GM21526 (cell line): Measurements from ENCODE around the gene CEP192.

Experiments used
- ATAC-seq: cut with Tn5 transposase; IDR thresholded peaks from one replicate; pipeline ENCODE4 v1.9.1; 2021; ENCODE audit warnings: moderate library complexity; ENCODE audit not compliant: unreplicated experiment, low FRiP score

The CEP192 gene

GRCh38 chr18:13136904-13137669 lies 145.9 kb downstream of the CEP192 start:
- no peak for ATAC-seq

- no peak for ATAC-seq
These were observed 146.7 kb downstream of the CEP192 start for GRCh38 chr18:13137670-13138419.

GRCh38 chr18:13138420-13139139 lies 147.4 kb downstream of the CEP192 start:
- ATAC-seq: no peak

GRCh38 chr18:13139885-13140450 lies 148.8 kb downstream of the CEP192 start:
- ATAC-seq: no peak

GRCh38 chr18:13141209-13141608 lies 150.0 kb downstream of the CEP192 start:
- ATAC-seq: no peak

GRCh38 chr18:13145636-13146190 lies 154.6 kb downstream of the CEP192 start:
- no peak for ATAC-seq

- ATAC-seq: no peak
These were observed 156.0 kb downstream of the CEP192 start for GRCh38 chr18:13147130-13147529.

- no peak for ATAC-seq
These were observed 160.5 kb downstream of the CEP192 start for GRCh38 chr18:13151656-13152055.

GRCh38 chr18:13158428-13158827 lies 167.3 kb downstream of the CEP192 start:
- ATAC-seq: no peak

- no peak for ATAC-seq
These were observed 168.4 kb downstream of the CEP192 start for GRCh38 chr18:13159579-13159978.

GRCh38 chr18:13161276-13161899 lies 170.2 kb downstream of the CEP192 start:
- no peak for ATAC-seq

GRCh38 chr18:13163167-13163927 lies 172.2 kb downstream of the CEP192 start:
- no peak for ATAC-seq

GRCh38 chr18:13164406-13164805 lies 173.2 kb downstream of the CEP192 start:
- no peak for ATAC-seq

- ATAC-seq: no peak
These were observed 174.7 kb downstream of the CEP192 start for GRCh38 chr18:13165636-13166423.

- no peak for ATAC-seq
These were observed 182.5 kb downstream of the CEP192 start for GRCh38 chr18:13173578-13174145.
